ENCODE measurements around the gene ULK1. TPM values are rescaled to one million over a fixed set of nuclear protein-coding genes. Genes with fewer than 3 reads are reported as not detected.

ULK1 gene
- total RNA-seq, 4 donors from 2014 or later: 9.1 to 55.0 (median 19.5) TPM

GRCh38 chr12:131857908-131858850 lies 36.2 kb upstream of the ULK1 start:
- no peak for DNase-seq
- peaks cover 0 to 50% (median 0%) of the 10 kb centered on the region in 4 donors for H3K27me3 ChIP-seq
- no peaks in the 10 kb centered on the region for H3K36me3 ChIP-seq
- intact Hi-C loops (cut with DNase I): no loop called here
- WGBS, 2 donors: 80 to 95% methylated on average over 3 to 18 of the region's 21 CpGs
- no peak overlapping the region for H3K27ac ChIP-seq
- no peak for TF ChIP-seq POLR2A (IDR thresholded peaks at IDR 0.05)
- no peak for TF ChIP-seq CTCF (IDR thresholded peaks at IDR 0.05)
- no peak overlapping the region for H3K4me3 ChIP-seq
- H3K4me1 ChIP-seq: peaks cover 20 to 33% (median 24%) of the 10 kb centered on the region in 3 donors
- H3K9me3 ChIP-seq: no peaks in the 10 kb centered on the region

GRCh38 chr12:131860472-131861260 lies 33.8 kb upstream of the ULK1 start:
- intact Hi-C loops (cut with DNase I): no loop called here
- 16 to 25% methylated on average over 10 to 16 of the region's 22 CpGs for WGBS, 2 donors
- DNase-seq: no peak
- H3K27me3 ChIP-seq: peaks cover 0 to 29% (median 0%) of the 10 kb centered on the region in 4 donors
- TF ChIP-seq CTCF (IDR thresholded peaks at IDR 0.05): no peak
- no peak for TF ChIP-seq POLR2A (IDR thresholded peaks at IDR 0.05)
- no peaks in the 10 kb centered on the region for H3K36me3 ChIP-seq
- H3K4me3 ChIP-seq: peak overlapping the region in 3 of 4 donors; percentile 21 to 56 (median 24)
- H3K9me3 ChIP-seq: no peaks in the 10 kb centered on the region
- peaks cover 20 to 46% (median 31%) of the 10 kb centered on the region in 3 donors for H3K4me1 ChIP-seq
- peak overlapping the region in 3 of 4 donors; percentile 38 to 46 (median 44) for H3K27ac ChIP-seq

GRCh38 chr12:131861261-131862083 lies 33.0 kb upstream of the ULK1 start:
- intact Hi-C loops (cut with DNase I): no loop called here
- Histone ChIP-seq H3K27ac (peak overlapping the region in 2 of 4 donors; percentile 44 to 46), H3K4me3 (no peak overlapping the region), H3K4me1 (peaks cover 18 to 42% (median 28%) of the 10 kb centered on the region in 3 donors), H3K27me3 (peaks cover 0 to 21% (median 0%) of the 10 kb centered on the region in 4 donors), H3K36me3 (no peaks in the 10 kb centered on the region), H3K9me3 (no peaks in the 10 kb centered on the region)
- DNase-seq: no peak
- TF ChIP-seq CTCF (IDR thresholded peaks at IDR 0.05) (no peak), POLR2A (IDR thresholded peaks at IDR 0.05) (no peak)
- WGBS, 2 donors: 81 to 89% methylated on average over 5 to 8 of the region's 12 CpGs

GRCh38 chr12:131862084-131862441 lies 32.4 kb upstream of the ULK1 start:
- Histone ChIP-seq H3K27ac (no peak overlapping the region), H3K4me3 (no peak overlapping the region), H3K36me3 (no peaks in the 10 kb centered on the region), H3K9me3 (no peaks in the 10 kb centered on the region), H3K27me3 (peaks cover 0 to 15% (median 0%) of the 10 kb centered on the region in 4 donors), H3K4me1 (peaks cover 18 to 42% (median 28%) of the 10 kb centered on the region in 3 donors)
- DNase-seq: no peak
- intact Hi-C loops (cut with DNase I): no loop called here
- TF ChIP-seq CTCF (IDR thresholded peaks at IDR 0.05) (no peak), POLR2A (IDR thresholded peaks at IDR 0.05) (no peak)
- WGBS, 2 donors: 61 to 71% methylated on average over 4 of the region's 4 CpGs

Data from esophagus squamous epithelium (tissue), 5 donors.